Large intestine (tissue), 3 donors: ENCODE results near the gene ESYT3. TPM values are rescaled to one million over a fixed set of nuclear protein-coding genes. Genes with fewer than 3 reads are reported as not detected.
"Not testable (repeated sequence)": the region's sequence is repeated elsewhere in the genome, so short reads cannot be mapped to it uniquely, and the experiment has no call there.

Experiments used
- DNase-seq, 2 donors: peaks; one replicate each; pipeline versions ENCODE4 v3.0.0 to v3.0.0-alpha.2; 2013
- H3K27ac ChIP-seq: one replicate; pipeline ENCODE4 v1.5.1; 2013; ENCODE audit warnings: low read length
- H3K27me3 ChIP-seq: 2 replicates; pipeline ENCODE4 v1.6.1; 2013; ENCODE audit warnings: low read length; ENCODE audit not compliant: control insufficient read depth, insufficient read depth
- H3K36me3 ChIP-seq: 2 replicates; pipeline ENCODE4 v1.6.1; 2013; ENCODE audit warnings: low read length; ENCODE audit not compliant: control insufficient read depth, insufficient read depth
- H3K4me1 ChIP-seq: one replicate; pipeline ENCODE4 v1.6.1; 2013; ENCODE audit warnings: low read length; ENCODE audit not compliant: control insufficient read depth, insufficient read depth
- H3K4me3 ChIP-seq: one replicate; pipeline ENCODE4 v1.5.1; 2013; ENCODE audit warnings: low read length
- H3K9me3 ChIP-seq: one replicate; pipeline ENCODE4 v1.6.1; 2013; ENCODE audit warnings: mild to moderate bottlenecking, low read depth, low read length, moderate library complexity; ENCODE audit not compliant: control insufficient read depth
- WGBS: methylation state at CpG from one replicate; pipeline ENCODE4 v1.1.5; 2013; ENCODE audit warnings: low lambda C conversion rate; ENCODE audit not compliant: insufficient coverage; 5-methylcytosine and 5-hydroxymethylcytosine counted together
- polyA plus RNA-seq: library from polyadenylated mRNA; unstranded; fragments of 120-200 nt; gene quantifications from one replicate; pipeline ENCODE4 v1.2.1, GENCODE V29; 2013

The ESYT3 gene
- polyA plus RNA-seq, 1 donor, result 1.8 TPM

- H3K4me3 ChIP-seq, result no peak overlapping the region
- no peaks in the 10 kb centered on the region for H3K9me3 ChIP-seq
- H3K27ac ChIP-seq, result no peak overlapping the region
- no peaks in the 10 kb centered on the region for H3K36me3 ChIP-seq
- peaks cover 2% of the 10 kb centered on the region for H3K27me3 ChIP-seq
- H3K4me1 ChIP-seq, result no peaks in the 10 kb centered on the region
- WGBS, result no CpG with 5 or more reads among the region's 7 CpGs
- no peak for DNase-seq
Measured at GRCh38 chr3:138408751-138409570, 25.5 kb upstream of the ESYT3 start.

GRCh38 chr3:138412821-138413551 lies 21.4 kb upstream of the ESYT3 start:
- Histone ChIP-seq H3K36me3 (no peaks in the 10 kb centered on the region), H3K27ac (no peak overlapping the region), H3K27me3 (peaks cover 11% of the 10 kb centered on the region), H3K4me1 (no peaks in the 10 kb centered on the region), H3K9me3 (no peaks in the 10 kb centered on the region), H3K4me3 (no peak overlapping the region)
- WGBS, result no CpG with 5 or more reads among the region's 9 CpGs
- DNase-seq, result no peak

GRCh38 chr3:138416236-138416635 lies 18.2 kb upstream of the ESYT3 start:
- not testable (repeated sequence) for H3K36me3 ChIP-seq, H3K4me3 ChIP-seq, DNase-seq, H3K4me1 ChIP-seq, H3K27me3 ChIP-seq, H3K27ac ChIP-seq, H3K9me3 ChIP-seq
- WGBS, result 89% methylated on average over 3 of the region's 4 CpGs

GRCh38 chr3:138417559-138417982 lies 16.8 kb upstream of the ESYT3 start:
- Histone ChIP-seq H3K27ac (no peak overlapping the region), H3K4me3 (no peak overlapping the region), H3K4me1 (no peaks in the 10 kb centered on the region), H3K27me3 (peaks cover 12% of the 10 kb centered on the region), H3K36me3 (no peaks in the 10 kb centered on the region), H3K9me3 (no peaks in the 10 kb centered on the region)
- peak; percentile 62 to 66 for DNase-seq
- WGBS, result no CpG with 5 or more reads among the region's 7 CpGs

- no peak for DNase-seq
- WGBS, result 80% methylated on average over 2 of the region's 5 CpGs
- H3K9me3 ChIP-seq, result no peaks in the 10 kb centered on the region
Measured at GRCh38 chr3:138418601-138419206, 15.7 kb upstream of the ESYT3 start.

GRCh38 chr3:138423316-138423715 lies 11.1 kb upstream of the ESYT3 start:
- H3K36me3 ChIP-seq, result no peaks in the 10 kb centered on the region
- no peaks in the 10 kb centered on the region for H3K9me3 ChIP-seq
- H3K4me1 ChIP-seq, result no peaks in the 10 kb centered on the region
- no peak overlapping the region for H3K4me3 ChIP-seq
- peaks cover 3% of the 10 kb centered on the region for H3K27me3 ChIP-seq
- no CpG with 5 or more reads among the region's 1 CpG for WGBS
- no peak overlapping the region for H3K27ac ChIP-seq
- no peak for DNase-seq

More at GRCh38 chr3:138418601-138419206, 15.7 kb upstream of the ESYT3 start:
- Histone ChIP-seq H3K4me3 (no peak overlapping the region), H3K27me3 (peaks cover 12% of the 10 kb centered on the region), H3K36me3 (no peaks in the 10 kb centered on the region), H3K27ac (no peak overlapping the region), H3K4me1 (no peaks in the 10 kb centered on the region)

- H3K4me3 ChIP-seq, result no peak overlapping the region
- H3K9me3 ChIP-seq, result no peaks in the 10 kb centered on the region
- H3K4me1 ChIP-seq, result no peaks in the 10 kb centered on the region
- peaks cover 3% of the 10 kb centered on the region for H3K27me3 ChIP-seq
- no peaks in the 10 kb centered on the region for H3K36me3 ChIP-seq
- no CpG with 5 or more reads among the region's 2 CpGs for WGBS
- H3K27ac ChIP-seq, result no peak overlapping the region
- no peak for DNase-seq
Measured at GRCh38 chr3:138424323-138424722, 10.1 kb upstream of the ESYT3 start.

- DNase-seq, result no peak
- no peak overlapping the region for H3K27ac ChIP-seq
- H3K4me3 ChIP-seq, result no peak overlapping the region
- peaks cover 7% of the 10 kb centered on the region for H3K27me3 ChIP-seq
- no peaks in the 10 kb centered on the region for H3K9me3 ChIP-seq
- H3K36me3 ChIP-seq, result no peaks in the 10 kb centered on the region
- WGBS, result 80% methylated on average over 1 of the region's 3 CpGs
- H3K4me1 ChIP-seq, result no peaks in the 10 kb centered on the region
Measured at GRCh38 chr3:138426211-138426610, 8.2 kb upstream of the ESYT3 start.

- not testable (repeated sequence) for DNase-seq, H3K4me1 ChIP-seq, H3K36me3 ChIP-seq, H3K9me3 ChIP-seq, H3K4me3 ChIP-seq, H3K27ac ChIP-seq
- peaks cover 12% of the 10 kb centered on the region for H3K27me3 ChIP-seq
- 100% methylated on average over 3 of the region's 4 CpGs for WGBS
Measured at GRCh38 chr3:138426754-138427153, 7.7 kb upstream of the ESYT3 start.

GRCh38 chr3:138429665-138430064 lies 4.8 kb upstream of the ESYT3 start:
- Histone ChIP-seq H3K9me3 (peaks cover 6% of the 10 kb centered on the region), H3K4me3 (no peak overlapping the region), H3K4me1 (peaks cover 4% of the 10 kb centered on the region), H3K27me3 (peaks cover 35% of the 10 kb centered on the region), H3K36me3 (no peaks in the 10 kb centered on the region), H3K27ac (no peak overlapping the region)
- DNase-seq, result no peak
- 40% methylated on average over 1 of the region's 3 CpGs for WGBS
